Ovary (tissue), 3 donors: ENCODE data around the gene GSTM4.

Source experiments
- CTCF ChIP-seq, 3 donors: fragments of 450-650 bp in 2 of 3; fragments of 200-600 bp in 1 of 3; IDR thresholded peaks; one replicate each; pipeline versions ENCODE4 v1.5.1 to v1.8.0; 2016 to 2022; ENCODE audit warnings: antibody characterized with exemption in 3 of 3, mild to moderate bottlenecking in 1 of 3
- POLR2A ChIP-seq: fragments of 450-650 bp; IDR thresholded peaks from one replicate; pipeline ENCODE4 v1.6.1; 2017; ENCODE audit warnings: antibody characterized with exemption, mild to moderate bottlenecking, moderate library complexity
- donor health status: DM: no; HTN: no; CAD: no.

GRCh38 chr1:109620841-109621286, 35.0 kb upstream of the GSTM4 start:
- TF ChIP-seq CTCF (IDR thresholded peaks at IDR 0.05) (no peak), POLR2A (no peak)
